Stimulated activated CD8-positive, alpha-beta memory T cell treated with anti-CD3 and anti-CD28 coated beads, Interleukin-12 subunit alpha, Interleukin-12 subunit beta, amount 100 ng/mL, for 1 hour (primary cell): ENCODE results near the gene SMG6.

Experiments used
- DNase-seq: peaks from one replicate; pipeline ENCODE4 v3.0.0-alpha.2; 2020; ENCODE audit warnings: low read depth

Gene SMG6

DNA sequence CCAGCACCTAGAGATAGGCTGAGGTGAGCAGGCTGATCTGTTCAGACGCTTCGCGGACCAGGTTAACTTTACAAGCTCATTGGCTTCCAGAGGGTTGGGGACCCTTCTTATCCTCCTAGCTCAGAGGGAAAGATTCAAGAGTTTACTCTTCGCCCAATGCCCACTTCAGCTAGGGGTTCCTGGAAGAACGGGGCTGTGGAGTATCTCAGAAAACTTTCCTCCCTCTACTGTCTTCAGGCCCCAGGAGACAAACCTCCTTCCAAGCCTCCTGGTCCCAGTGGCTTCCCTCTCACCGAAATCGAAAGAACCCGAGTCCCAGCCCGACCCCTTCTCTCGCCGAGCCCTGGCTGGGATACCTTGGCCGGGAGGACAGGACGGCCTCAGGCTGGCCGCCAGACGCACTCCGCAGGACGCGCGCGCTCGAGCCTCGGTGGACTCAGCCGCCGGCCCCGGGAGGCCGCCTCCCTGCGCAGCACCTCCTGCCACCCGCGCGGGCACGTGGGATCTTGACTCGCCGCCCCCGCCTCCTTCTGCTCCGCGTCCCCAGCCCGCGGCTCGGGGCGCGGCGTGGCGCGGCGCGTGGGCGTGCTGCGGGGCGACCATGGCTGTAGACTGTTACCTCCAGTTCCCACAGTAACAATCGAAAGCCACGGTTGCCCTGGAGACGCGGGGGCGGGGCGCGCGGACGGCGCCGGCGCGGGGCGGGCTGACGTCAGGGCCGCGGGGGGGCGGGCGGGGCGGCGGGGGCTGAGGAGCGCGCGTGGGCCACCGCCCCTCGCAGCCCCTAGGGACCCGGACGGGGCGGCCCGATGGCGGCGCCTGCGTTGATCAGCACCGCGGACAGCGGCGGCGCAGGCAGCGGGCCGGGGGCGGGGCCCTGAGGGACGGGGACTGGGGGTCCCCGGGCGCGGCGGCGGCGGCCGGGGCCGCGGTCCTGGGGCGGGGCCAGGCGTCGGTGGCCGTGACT is 254.0 kb downstream of the SMG6 start:
- peak; percentile 86 for DNase-seq

DNA sequence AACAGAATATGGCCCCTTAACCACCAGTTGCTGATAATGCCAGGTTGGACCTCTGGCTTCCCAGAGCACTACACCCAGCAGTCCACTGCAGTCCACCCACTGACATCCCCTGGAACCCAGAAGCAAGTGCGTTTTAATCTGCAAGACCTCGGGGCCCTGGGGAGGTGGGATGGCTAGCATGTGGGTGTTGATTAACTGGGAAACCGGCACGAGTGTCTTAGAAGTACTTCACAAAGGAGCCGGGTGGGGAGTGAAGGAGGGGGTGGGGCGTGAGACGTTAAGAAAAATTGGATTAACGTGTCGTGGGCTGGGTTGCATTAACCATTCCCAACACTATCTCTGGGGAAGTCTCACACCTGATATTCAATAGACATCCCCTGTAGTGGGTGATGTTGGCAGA is 254.8 kb downstream of the SMG6 start:
- DNase-seq, result no peak

DNA sequence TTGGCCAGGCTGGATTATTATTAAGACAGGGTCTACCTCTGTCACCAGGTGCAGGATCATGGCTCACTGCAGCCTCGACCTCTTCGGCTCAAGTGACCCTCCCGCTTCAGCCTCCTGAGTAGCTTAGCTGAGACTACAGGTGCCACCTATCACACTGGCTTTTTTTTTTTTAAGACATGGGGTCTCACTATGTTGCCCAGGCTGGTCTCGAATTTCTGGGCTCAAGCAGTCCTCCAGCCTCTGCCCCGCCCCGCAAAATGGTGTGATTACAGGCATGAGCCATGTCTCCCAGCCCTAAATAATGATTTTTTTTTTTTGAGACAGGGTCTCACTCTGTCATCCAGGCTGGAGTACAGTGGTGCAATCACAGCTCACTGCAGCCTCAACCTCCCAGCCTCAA is 256.0 kb downstream of the SMG6 start:
- DNase-seq, result no peak

DNA sequence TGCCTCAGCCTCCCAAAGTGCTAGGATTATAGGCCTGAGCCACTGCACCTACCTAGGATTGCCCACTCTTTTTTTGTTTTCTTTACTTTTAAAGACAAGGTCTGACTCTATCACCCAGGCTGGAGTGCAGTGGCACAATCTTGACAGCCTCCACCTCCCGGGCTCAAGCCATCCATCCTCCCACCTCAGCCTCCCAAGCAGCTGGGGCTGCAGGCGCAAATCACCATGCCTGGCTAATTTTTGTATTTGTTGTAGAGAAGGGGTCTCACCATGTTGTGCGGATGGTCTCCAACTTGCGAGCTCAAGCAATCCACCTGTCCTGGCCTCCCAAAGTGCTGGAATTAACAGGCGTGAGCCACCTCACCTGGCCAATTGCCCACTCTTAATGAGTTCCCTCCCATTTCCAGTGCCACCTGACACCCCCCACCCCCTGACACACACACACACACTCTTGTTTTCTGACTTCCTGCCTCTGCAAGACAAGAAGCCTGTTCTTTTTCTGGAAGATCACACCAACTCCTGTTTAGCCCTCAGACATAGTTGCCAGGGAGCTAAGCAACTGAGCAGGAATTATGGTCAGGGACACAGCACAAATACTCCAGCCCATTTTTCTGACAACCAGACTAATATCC is 259.2 kb downstream of the SMG6 start:
- no peak for DNase-seq

DNA sequence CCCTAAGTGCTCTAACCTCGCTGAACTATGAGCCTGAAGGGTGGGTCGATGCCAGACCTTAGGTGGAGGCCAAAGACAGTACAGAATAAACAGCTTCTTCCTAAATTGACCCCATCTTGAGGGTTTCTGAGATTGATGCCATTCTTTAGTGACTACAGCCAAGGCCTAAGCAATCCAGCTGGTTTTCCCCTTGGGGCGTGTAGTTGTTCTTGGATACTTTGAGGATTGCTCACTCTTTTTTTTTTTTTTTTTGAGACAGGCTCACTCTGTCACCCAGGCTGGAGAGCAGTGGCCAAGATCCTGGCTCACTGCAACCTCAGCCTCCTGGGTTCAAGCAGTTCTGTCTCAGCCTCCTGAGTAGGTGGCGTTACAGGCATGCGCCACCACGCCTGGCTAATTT is 259.8 kb downstream of the SMG6 start:
- DNase-seq, result no peak

DNA sequence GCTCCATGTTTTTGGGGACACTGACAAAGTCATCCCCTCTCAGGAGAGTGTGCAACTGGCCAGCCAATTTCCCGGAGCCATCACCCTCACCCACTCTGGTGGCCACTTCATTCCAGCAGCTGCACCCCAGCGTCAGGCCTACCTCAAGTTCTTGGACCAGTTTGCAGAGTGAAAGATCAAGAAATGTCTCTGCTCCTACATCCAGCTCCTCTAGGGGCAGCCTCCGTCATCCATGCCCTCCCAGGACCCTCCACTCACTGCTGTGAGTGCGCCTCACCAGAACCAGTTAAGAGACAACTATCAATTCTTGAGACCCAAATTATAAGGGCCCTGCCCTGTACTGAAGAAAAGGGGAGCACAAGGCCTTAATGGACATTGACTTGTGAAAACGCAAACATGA is 260.7 kb downstream of the SMG6 start:
- DNase-seq, result no peak

DNA sequence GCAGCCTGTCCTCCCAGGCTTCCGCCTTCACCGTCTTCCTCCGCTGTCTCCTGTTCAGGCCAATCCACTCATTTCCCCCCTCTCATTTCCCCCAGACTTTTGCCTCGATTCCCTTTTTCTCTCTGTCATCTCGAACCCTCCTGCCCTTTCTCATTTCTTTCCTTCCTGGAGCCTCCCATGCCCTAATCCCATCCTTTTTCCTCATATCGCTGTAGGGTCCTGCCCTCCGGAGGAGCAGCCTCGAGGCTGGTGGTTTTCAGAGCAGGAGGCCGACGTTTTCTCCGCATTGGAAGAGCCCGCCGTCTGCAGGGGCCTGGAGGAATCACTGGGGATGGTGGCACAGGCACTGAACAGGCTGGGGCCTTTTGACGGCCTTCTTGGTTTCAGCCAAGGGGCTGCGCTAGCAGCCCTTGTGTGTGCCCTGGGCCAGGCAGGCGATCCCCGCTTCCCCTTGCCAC is 261.2 kb downstream of the SMG6 start:
- no peak for DNase-seq

DNA sequence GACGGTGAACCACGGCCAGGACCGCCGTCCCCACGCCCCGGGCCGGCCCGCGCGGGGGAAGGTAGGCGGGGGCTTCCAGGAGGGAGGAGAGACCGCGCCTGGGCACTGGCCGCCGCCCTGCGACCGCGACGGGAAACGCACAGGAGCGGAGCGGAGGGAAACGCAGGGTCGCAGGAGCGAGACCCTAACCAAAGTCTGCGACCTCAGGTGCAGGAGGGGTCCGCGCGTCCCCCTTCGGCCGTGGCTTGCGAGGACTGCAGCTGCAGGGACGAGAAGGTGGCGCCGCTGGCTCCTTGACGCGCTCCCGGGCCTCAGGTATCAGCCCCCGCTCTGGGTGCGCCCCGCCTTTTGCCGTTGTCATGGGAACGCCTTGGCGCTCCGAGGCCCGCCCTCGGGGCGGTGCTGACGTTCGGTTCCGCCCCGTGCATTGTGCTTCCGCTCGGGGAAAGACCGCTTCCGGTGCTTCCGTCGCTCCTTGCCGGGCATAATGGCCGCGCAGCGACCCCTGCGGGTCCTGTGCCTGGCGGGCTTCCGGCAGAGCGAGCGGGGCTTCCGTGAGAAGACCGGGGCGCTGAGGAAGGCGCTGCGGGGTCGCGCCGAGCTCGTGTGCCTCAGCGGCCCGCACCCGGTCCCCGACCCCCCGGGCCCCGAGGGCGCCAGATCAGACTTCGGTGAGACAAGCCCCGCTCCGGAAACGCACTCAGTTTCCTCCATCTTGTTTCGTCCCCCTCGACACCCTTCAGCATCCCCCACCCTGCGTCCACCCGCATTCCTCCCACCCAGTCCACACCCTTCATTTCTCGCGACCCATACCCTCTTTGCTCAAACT is 261.8 kb downstream of the SMG6 start, which contains the start of gene OVCA2:
OVCA2 (plus strand) TSS at position 462 of the 829 bp plus-strand sequence; CDS start at position 488, 26 bp downstream.
- peak; percentile 97 for DNase-seq

DNA sequence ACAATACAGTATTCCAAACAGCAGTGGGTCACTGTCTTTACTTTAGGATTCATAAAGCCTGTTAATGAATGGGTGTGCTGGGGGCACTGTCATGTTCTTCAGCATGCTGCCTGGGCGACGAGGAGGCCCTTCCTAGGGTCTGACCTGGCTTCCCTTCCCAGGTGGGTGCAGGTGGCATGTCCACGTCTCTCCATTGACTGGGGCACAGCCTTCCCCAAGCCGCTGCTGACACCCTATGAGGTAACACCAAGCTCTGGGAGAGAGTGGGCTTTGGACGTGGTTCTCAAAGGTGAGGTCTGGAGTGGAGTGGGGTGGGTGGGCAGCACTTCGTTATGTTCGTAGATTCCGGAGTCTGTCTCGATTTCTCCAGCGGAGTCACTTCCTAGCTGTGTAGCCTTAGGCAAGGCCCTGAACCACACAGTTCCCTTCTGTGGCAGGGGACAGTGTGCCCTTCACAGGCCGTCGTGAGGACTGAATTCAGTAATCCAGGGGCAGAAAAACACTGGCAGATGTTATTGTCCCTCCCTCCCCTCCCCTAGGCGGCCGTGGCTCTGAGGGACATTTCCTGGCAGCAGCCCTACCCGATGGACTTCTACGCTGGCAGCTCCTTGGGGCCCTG is 262.5 kb downstream of the SMG6 start:
- DNase-seq, result no peak

DNA sequence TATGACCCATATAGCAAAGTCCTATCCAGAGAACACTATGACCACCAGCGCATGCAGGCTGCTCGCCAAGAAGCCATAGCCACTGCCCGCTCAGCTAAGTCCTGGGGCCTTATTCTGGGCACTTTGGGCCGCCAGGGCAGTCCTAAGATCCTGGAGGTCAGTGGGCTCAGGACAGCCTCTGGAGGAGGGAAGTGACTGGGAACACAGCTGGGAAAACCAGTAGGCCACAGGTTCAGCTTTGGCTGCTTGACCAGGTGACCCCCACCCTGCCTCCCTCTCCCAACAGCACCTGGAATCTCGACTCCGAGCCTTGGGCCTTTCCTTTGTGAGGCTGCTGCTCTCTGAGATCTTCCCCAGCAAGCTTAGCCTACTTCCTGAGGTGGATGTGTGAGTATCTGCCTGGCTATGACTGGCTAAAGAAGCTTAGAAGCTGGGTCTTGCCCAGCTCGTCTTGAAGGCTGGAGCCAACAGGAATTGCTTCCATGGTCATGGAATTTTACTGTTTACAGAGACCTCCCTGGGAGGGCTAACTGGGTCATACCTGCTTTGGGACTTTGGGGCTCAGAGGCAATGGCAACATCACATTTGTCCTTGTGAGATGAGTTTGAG is 263.3 kb downstream of the SMG6 start:
- DNase-seq, result no peak

DNA sequence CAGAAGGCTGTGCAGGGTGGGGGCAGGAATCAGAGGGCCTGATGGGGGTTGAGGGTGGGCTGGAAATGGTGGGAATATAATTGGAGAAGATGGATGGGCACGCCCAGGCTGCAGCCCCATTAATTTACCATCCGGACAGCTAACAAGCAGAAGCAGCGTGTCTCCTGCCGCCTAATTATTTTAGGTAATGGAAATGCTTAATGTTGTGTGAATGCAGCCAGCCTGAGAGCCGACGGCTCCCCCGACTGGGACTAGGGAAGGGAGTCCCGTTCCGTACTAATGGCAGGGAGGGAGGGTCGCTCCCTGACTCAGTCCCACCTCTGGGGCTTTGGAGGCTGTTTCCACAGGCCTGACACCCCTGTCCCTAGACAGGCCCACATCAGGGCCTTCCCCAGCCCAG is 266.4 kb downstream of the SMG6 start:
- DNase-seq, result no peak

DNA sequence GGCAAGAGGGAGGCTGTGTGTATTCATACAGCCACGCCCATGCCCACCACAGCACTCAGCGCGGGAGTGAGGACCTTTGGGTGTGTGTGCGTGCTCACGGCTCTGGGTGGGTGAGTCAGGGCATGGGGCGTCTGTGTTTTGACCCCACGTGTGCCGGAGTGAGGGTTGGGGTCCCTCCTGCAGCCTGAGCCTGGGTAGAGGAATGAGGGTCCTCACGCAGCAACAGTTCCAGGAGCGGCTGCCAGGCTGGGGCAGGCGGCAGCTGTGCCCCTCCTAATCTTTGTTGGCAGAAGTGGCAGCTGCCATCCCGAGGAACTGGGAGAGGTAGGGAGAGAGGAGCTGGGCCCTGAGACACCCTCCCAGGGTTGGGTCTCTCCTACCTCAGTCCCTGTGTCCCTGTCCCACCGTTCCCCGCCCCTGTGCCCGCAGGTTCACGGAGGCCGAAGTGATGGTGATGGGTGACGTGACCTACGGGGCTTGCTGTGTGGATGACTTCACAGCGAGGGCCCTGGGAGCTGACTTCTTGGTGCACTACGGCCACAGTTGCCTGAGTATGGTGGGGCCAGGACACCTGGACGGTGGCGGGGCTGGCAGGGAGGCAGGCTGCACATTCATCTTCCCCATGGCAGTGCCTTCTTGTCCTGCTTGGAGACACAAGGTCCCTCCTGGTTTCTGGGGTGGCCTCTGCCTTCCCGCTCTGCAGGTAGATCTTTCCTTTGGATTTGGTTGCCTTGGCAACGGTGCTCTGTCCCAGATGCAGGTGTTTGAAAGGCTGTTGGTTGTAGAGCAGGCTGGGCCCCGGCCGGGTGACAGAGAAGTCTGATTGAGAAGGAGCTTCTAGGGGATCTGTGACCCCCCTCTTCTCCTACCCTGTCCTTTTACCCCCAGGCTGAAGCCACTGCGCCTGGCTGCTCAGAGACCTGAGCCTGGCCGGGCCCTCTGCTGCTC is 267.8 kb downstream of the SMG6 start:
- no peak for DNase-seq

DNA sequence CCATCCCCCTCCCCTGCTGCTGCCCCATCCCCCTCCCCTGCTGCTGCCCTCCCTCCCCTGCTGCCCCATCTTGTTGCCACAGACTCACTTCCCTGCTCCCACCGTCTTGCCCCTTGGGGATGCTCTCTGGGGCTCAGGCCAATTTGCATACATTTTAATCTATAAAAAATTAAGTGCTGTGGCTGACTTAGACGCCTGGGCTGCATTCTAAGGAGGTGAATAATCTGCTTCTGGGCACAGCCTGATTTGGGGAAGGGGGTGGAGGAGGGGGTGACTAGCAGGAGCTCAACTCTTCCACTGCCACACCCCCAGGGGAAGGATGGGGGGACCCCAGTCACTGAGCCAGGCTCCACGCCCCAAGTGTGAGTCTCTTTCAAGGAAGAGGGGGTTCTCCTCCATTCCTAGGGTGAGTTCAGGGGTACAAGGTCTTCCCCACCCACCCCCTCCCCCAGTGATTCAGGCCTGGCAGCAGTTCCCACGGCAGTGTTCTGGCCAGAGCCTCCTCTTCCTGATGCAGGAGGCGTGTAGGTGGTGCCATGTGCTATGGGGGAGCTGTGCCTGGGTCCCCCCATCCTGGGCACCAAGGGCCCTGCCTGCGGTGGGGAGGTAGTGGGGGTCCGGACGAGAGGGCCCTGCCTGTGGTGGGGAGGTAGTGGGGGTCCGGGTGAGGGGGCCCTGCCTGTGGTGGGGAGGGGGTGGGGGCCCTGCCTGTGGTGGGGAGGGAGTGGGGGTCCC is 268.6 kb downstream of the SMG6 start:
- DNase-seq, result no peak

DNA sequence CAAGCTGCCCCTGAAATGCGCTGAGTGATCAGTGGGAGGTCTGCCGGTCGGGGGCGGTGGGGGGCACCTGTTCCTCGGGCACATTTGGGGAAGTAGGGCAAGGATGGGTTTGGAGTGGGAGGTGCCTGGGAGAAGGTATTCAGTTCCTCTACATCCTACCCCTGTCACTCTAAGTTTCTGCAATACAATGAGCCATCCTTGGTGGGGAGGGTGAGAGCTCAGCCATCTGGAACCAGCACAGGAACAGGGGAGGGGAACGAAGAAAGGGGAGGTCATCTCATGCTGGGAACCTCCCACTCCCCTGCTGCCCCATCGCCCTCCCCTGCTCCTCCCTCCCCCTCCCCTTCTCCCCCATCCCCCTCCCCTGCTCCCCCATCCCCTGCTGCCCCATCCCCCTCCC is 269.4 kb downstream of the SMG6 start:
- DNase-seq, result no peak

DNA sequence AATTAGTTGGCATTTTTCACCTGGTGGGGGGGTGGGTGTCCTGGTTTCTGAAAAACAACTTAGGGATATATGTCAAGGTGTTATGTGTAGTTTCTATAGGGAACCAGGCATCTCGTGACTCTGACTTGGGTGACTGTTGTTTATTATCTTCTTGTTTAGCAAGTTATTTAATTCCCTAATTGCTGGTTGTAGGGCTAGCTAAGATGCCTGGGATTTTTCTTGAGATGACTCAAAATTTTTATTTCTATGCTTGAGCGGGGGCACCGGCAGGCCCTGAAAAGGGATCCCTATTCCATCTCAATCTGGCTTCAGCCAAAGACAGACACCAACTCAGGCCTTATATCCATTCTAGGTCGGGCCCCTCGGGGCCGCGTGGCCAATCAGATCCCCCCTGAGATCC is 270.4 kb downstream of the SMG6 start:
- DNase-seq, result no peak

DNA sequence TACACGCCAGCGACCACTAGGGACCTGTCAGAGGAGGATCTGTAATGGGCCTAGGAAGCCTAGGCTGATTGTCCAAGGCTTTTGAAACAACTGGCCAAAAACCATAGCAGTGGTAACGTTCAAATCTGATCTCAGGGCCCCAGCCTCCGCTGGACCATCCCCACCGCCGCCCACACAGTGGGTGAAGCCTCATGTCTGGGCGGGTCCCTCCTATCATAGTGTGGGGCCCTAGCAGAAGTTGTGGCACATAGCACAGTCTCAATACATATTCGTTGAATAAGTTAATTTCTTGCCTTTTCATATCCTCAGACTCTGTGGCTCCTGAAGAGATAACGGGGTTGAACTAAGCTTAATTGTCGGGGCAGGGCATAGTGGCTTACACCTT is 272.8 kb downstream of the SMG6 start:
- no peak for DNase-seq

DNA sequence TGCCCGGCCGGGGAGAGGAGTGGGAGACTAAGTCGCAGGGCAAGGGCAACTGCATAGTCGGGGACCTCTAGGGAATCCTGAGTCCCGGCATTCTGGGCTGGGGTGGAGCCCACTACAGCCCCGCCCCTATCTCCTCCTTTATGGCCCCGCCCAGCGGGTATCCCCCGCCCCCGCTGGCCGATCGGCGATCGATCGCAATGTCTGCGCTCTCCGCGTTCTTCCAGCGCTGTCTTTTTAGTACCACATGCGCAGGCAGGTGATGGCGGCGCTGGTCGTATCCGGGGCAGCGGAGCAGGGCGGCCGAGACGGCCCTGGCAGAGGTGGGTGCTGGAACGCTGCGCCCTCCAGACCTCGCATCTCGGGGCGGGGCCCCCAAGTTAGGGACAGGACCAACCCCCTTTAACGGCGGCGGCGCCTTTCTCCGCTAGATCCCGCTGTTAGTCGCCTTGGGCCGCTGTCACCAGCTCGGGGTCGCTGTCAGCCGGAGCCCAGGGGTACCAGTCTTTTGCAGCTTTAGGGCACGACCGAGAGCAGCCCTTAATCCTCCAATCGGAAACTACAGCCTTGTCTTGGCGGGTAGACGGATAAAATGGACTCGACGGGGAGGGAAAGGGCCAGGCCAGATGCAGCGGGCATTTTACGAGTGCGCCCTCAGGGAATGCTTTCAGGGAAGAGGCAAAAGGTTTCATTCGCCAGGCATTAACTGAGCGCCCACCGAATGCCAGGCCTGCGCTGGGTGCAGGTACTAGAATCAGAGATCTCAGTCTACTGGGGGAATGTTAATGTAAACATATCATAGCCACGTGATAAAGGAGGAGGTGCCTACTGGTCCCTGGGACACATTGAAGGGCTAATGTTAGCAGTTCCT is 273.4 kb downstream of the SMG6 start, which contains the start of gene DPH1:
DPH1 (plus strand) TSS at position 243 of the 868 bp plus-strand sequence; CDS start at position 260, 17 bp downstream.
- DNase-seq, result peak; percentile 75

DNA sequence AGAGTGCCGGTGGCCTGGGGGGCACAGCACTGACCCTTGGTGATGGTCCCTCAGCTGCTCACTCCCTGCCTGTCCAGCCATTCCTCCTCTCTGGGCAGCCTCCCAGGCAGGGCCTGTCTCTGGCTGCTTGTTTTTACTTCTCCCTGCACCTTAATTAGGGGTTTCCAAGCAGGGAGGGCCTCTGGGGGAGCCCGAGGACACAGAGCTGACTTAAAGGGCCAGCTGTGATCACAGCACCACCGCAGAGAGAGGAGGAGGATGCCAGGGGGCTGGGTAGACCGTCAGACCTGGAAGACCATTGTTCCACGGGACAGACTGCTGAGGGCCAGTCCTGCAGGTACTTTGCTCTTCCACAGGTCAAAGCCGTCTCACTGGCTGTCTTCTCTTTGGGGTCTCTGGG is 274.8 kb downstream of the SMG6 start:
- DNase-seq, result no peak

DNA sequence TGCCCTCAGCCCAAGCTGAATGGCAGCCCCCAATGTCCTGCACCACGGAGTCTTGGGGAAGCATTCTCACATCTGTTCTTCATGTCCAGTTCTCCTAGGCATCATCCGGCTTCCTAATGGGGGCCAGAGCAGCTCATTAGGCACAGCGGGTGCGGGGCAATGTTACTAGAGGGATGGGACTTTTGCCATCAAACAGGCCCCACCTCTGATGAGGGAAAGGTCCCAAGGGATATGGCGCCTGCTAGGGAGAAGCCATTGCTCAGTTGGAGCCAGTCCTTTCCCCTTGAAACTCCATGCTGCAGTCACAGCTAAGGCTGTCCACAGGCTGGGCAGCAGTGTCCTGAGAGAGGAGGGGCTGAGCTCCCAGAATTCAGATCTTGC is 275.4 kb downstream of the SMG6 start:
- no peak for DNase-seq
